Neuronal stem cell (in vitro differentiated cells): ENCODE measurements around the gene PLAC8.

Source experiments
- DNase-seq: peaks from one replicate; pipeline ENCODE4 v3.0.0-alpha.2; 2013; ENCODE audit warnings: low spot score
- H2AFZ ChIP-seq: one replicate; pipeline ENCODE4 v1.6.1; 2013; ENCODE audit warnings: mild to moderate bottlenecking, low read length, inconsistent platforms
- H2AK5ac ChIP-seq: 2 replicates; pipeline ENCODE4 v1.6.1; 2013; ENCODE audit warnings: low read depth, mild to moderate bottlenecking, inconsistent platforms, low read length, moderate library complexity, mixed read lengths
- H2BK120ac ChIP-seq: 2 replicates; pipeline ENCODE4 v1.6.1; 2013; ENCODE audit warnings: low read depth, mild to moderate bottlenecking, inconsistent platforms, low read length, moderate library complexity, mixed read lengths
- H2BK12ac ChIP-seq: one replicate; pipeline ENCODE4 v1.6.1; 2013; ENCODE audit warnings: low read length, inconsistent platforms
- H2BK15ac ChIP-seq: 2 replicates; pipeline ENCODE4 v1.6.1; 2013; ENCODE audit warnings: mild to moderate bottlenecking, low read length, inconsistent platforms, mixed read lengths
- H2BK5ac ChIP-seq: one replicate; pipeline ENCODE4 v1.6.1; 2013; ENCODE audit warnings: inconsistent platforms, mild to moderate bottlenecking, low read length, moderate library complexity
- H3K14ac ChIP-seq: one replicate; pipeline ENCODE4 v1.6.1; 2013; ENCODE audit warnings: low read length, inconsistent platforms
- H3K18ac ChIP-seq: 2 replicates; pipeline ENCODE4 v1.6.1; 2013; ENCODE audit warnings: low read length, inconsistent platforms
- H3K23ac ChIP-seq: 2 replicates; pipeline ENCODE4 v1.6.1; 2013; ENCODE audit warnings: low read depth, mild to moderate bottlenecking, mixed read lengths, low read length, inconsistent platforms; ENCODE audit not compliant: poor library complexity
- H3K27ac ChIP-seq: replicated peaks from 3 replicates; pipeline ENCODE4 v1.5.1; 2013; ENCODE audit warnings: low read length, inconsistent platforms
- H3K27me3 ChIP-seq, 3 experiments: 2 replicates each; pipeline ENCODE4 v1.6.1; 2013; ENCODE audit warnings: low read length in 3 of 3, mild to moderate bottlenecking in 2 of 3, inconsistent platforms in 1 of 3, low read depth in 1 of 3, mixed read lengths in 1 of 3, moderate library complexity in 1 of 3; ENCODE audit not compliant: control insufficient read depth in 3 of 3, insufficient read depth in 3 of 3
- H3K36me3 ChIP-seq, 2 donors: replicated peaks in 1 of 2; 2 replicates each; pipeline ENCODE4 v1.6.1; 2013; ENCODE audit warnings: low read length in 2 of 2; ENCODE audit not compliant: control insufficient read depth in 2 of 2, insufficient read depth in 2 of 2
- H3K4ac ChIP-seq: 2 replicates; pipeline ENCODE4 v1.6.1; 2013; ENCODE audit warnings: inconsistent platforms, mild to moderate bottlenecking, low read length, moderate library complexity
- H3K4me1 ChIP-seq, 2 donors: 1 replicate in 1 of 2; 2 replicates in 1 of 2; pipeline ENCODE4 v1.6.1; 2013; ENCODE audit warnings: low read length in 2 of 2, low read depth in 1 of 2; ENCODE audit not compliant: control insufficient read depth in 2 of 2, insufficient read depth in 1 of 2
- H3K4me2 ChIP-seq: one replicate; pipeline ENCODE4 v1.6.1; 2013; ENCODE audit warnings: mild to moderate bottlenecking, low read length, inconsistent platforms; ENCODE audit not compliant: insufficient read depth, poor library complexity, severe bottlenecking
- H3K4me3 ChIP-seq, 2 donors: 2 replicates each; pipeline ENCODE4 v1.5.1; 2013; ENCODE audit warnings: low read length in 2 of 2, mild to moderate bottlenecking in 2 of 2, inconsistent platforms in 1 of 2, moderate library complexity in 1 of 2
- H3K79me1 ChIP-seq: one replicate; pipeline ENCODE4 v1.6.1; 2013; ENCODE audit warnings: low read depth, mild to moderate bottlenecking, inconsistent platforms, low read length, moderate library complexity
- H3K9ac ChIP-seq: one replicate; pipeline ENCODE4 v1.6.1; 2013; ENCODE audit warnings: mild to moderate bottlenecking, low read depth, low read length, inconsistent platforms; ENCODE audit not compliant: poor library complexity
- H3K9me3 ChIP-seq, 2 donors: replicated peaks in 1 of 2; 2 replicates each; pipeline versions ENCODE3 to v1.6.1; 2013; ENCODE audit warnings: low read length in 2 of 2, mild to moderate bottlenecking in 2 of 2, inconsistent platforms in 1 of 2, low read depth in 1 of 2, mixed read lengths in 1 of 2, moderate library complexity in 1 of 2; ENCODE audit not compliant: control insufficient read depth in 2 of 2, insufficient read depth in 1 of 2
- H4K8ac ChIP-seq: one replicate; pipeline ENCODE4 v1.6.1; 2013; ENCODE audit warnings: low read depth, mild to moderate bottlenecking, inconsistent platforms, low read length, moderate library complexity
- H4K91ac ChIP-seq: one replicate; pipeline ENCODE4 v1.6.1; 2013; ENCODE audit warnings: low read length, low read depth, mild to moderate bottlenecking, inconsistent platforms; ENCODE audit not compliant: poor library complexity
- WGBS, 2 donors: extraction: QIAGEN DNeasy Blood & Tissue Kit; methylation state at CpG; one replicate each; pipeline ENCODE4 v1.1.7; 2013; ENCODE audit warnings: missing lambda C conversion rate in 2 of 2, mixed read lengths in 1 of 2; ENCODE audit not compliant: insufficient read length in 2 of 2, insufficient replicate concordance in 1 of 2; ENCODE audit errors: extremely low coverage in 2 of 2; 5-methylcytosine and 5-hydroxymethylcytosine counted together

The PLAC8 gene

DNA sequence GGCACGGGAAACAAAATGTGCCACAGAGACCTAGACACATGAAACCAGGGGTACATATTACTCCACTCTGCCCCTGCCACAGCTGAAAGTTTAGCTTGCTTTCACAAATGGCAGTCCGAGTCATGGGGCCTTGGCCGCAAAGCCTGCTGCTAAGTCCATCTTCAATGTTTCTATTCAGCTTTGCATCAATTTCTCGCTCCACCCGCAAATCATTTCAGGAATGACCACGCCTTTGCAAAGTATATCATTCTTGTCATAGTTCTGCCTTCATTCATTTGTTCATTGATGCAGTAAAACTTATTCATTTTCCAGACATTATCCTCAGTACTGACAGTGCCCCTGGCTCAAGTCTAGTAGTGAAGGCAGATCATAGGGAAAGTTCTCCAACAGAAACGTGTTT lies 9.5 kb downstream of the PLAC8 start:
- no peak overlapping the region for H4K91ac ChIP-seq
- H3K18ac ChIP-seq, result no peak overlapping the region
- no peak overlapping the region for H2AFZ ChIP-seq
- no peaks in the 10 kb centered on the region for H3K36me3 ChIP-seq
- H3K9me3 ChIP-seq, result no peaks in the 10 kb centered on the region
- H3K23ac ChIP-seq, result no peak overlapping the region
- no peak overlapping the region for H3K14ac ChIP-seq
- no peak overlapping the region for H2BK15ac ChIP-seq
- DNase-seq, result no peak
- peaks cover 3 to 18% (median 18%) of the 10 kb centered on the region in 3 experiments for H3K27me3 ChIP-seq
- H2BK5ac ChIP-seq, result no peak overlapping the region
- H2AK5ac ChIP-seq, result no peak overlapping the region
- no peak overlapping the region for H2BK120ac ChIP-seq
- H3K79me1 ChIP-seq, result no peaks in the 10 kb centered on the region
- H4K8ac ChIP-seq, result no peak overlapping the region
- H2BK12ac ChIP-seq, result no peak overlapping the region
- H3K9ac ChIP-seq, result no peak overlapping the region
- H3K4me3 ChIP-seq, result no peak overlapping the region
- H3K4ac ChIP-seq, result no peak overlapping the region
- H3K4me2 ChIP-seq, result no peak overlapping the region
- no peaks in the 10 kb centered on the region for H3K4me1 ChIP-seq
- H3K27ac ChIP-seq, result no peak overlapping the region
- no CpG with 5 or more reads among the region's 7 CpGs for WGBS, 2 donors

DNA sequence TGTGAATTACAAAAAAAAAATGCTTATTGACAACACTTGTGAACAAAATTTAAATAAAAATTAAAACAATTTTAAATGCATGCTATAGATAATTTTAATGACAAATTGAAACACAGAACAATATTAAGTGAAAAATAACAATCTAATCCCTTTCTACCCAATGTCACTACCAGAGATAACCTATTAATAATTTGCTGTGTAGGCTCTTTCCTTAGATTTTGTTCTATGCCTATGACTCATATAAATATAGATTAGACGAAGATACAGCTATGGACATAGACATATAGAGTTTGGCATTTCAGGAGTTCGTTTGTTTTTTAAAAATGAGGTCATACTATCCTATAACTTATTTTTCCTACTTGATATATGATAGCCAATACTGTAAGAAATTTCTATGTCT lies 18.1 kb downstream of the PLAC8 start:
- no peak overlapping the region for H3K18ac ChIP-seq

DNA sequence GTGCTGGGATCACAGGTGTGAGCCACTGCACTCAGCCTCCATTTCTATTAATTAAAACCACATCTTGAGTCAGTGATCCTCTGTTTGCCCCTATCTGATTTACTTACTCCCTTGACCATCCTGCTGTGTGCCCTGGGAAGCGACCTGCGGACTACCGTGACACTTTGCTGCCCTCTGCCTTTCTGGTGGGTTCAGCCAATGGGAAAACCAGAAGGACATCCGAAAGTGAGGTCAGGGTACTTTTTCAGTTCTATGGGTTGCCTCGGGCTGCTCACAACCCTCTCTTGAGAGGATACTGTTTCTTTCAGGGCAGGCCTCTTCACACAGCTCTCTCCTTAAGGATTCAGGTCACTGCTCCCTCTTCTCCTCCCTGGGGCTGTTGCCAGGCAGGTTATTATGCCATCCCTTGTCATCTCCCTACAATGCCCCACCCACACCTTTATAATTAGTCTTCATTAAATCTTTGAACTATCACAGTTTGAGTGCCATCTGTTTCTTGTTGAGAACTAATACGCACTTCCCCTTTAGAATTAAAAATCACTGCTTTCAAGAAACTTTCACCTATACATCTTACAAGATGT lies 21.4 kb downstream of the PLAC8 start:
- Histone ChIP-seq H3K4ac (no peak overlapping the region), H3K4me2 (no peak overlapping the region), H3K23ac (no peak overlapping the region), H3K4me3 (no peak overlapping the region), H2BK15ac (no peak overlapping the region), H3K27ac (no peak overlapping the region), H4K91ac (no peak overlapping the region), H2AFZ (no peak overlapping the region), H3K36me3 (no peaks in the 10 kb centered on the region), H3K4me1 (no peaks in the 10 kb centered on the region), H2BK120ac (no peak overlapping the region), H3K9ac (no peak overlapping the region), H3K27me3 (peaks cover 0 to 47% (median 0%) of the 10 kb centered on the region in 3 experiments), H2BK12ac (no peak overlapping the region), H4K8ac (no peak overlapping the region), H2BK5ac (no peak overlapping the region), H3K14ac (no peak overlapping the region), H2AK5ac (no peak overlapping the region), H3K79me1 (no peaks in the 10 kb centered on the region), H3K9me3 (no peaks in the 10 kb centered on the region), H3K18ac (no peak overlapping the region)
- WGBS, 2 donors, result no CpG with 5 or more reads among the region's 6 CpGs
- no peak for DNase-seq

More for the DNA sequence above, 18.1 kb downstream of the PLAC8 start:
- H2AFZ ChIP-seq, result no peak overlapping the region
- DNase-seq, result no peak
- no peak overlapping the region for H2BK120ac ChIP-seq
- WGBS, 2 donors, result no CpG with 5 or more reads among the region's 2 CpGs
- H3K4me1 ChIP-seq, result no peaks in the 10 kb centered on the region
- H3K27me3 ChIP-seq, result peaks cover 0 to 45% (median 0%) of the 10 kb centered on the region in 3 experiments
- H4K91ac ChIP-seq, result no peak overlapping the region
- no peak overlapping the region for H3K4me2 ChIP-seq
- H2BK5ac ChIP-seq, result no peak overlapping the region
- no peaks in the 10 kb centered on the region for H3K9me3 ChIP-seq
- no peak overlapping the region for H3K4ac ChIP-seq
- H3K79me1 ChIP-seq, result no peaks in the 10 kb centered on the region
- H2BK15ac ChIP-seq, result no peak overlapping the region
- H2BK12ac ChIP-seq, result no peak overlapping the region
- H2AK5ac ChIP-seq, result no peak overlapping the region
- H3K23ac ChIP-seq, result no peak overlapping the region
- no peak overlapping the region for H3K4me3 ChIP-seq
- H3K27ac ChIP-seq, result no peak overlapping the region
- no peak overlapping the region for H3K9ac ChIP-seq
- H3K14ac ChIP-seq, result no peak overlapping the region
- H3K36me3 ChIP-seq, result no peaks in the 10 kb centered on the region
- no peak overlapping the region for H4K8ac ChIP-seq

DNA sequence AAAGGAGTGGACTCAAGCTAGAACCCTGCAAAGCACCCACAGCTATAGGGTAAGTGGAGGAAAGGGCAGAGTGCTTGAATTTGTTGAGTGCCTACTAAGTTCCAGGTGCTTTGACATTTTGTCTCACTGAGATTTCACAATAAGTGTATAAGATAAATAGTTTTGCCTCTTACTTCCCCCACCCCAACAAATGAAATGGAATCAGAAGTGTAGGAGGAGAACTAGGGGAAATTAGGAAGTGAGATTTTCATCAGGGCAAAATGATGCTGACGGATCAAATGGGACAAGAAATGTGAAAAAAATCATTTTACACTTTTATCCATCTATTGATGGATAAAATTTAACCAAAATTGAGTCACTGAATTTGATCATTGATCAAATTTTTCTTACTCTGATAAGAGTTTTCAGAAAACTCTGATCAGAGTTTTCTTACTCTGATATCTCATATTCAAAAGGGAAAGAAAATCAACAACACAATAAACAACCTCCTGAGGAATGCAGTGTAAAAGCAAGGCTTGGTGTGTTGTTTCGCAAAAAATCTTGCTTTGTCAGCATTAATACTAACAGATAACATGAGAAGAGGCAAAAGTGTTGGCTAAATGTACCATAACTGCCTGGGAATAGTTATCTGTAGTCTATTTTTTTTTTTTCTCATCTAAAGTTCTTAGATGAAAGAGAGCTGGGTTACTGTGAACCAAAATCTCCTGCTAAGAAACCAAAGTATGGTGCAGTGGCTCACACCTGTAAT lies 24.9 kb downstream of the PLAC8 start:
- no peaks in the 10 kb centered on the region for H3K9me3 ChIP-seq
- H3K4ac ChIP-seq, result no peak overlapping the region
- no peak overlapping the region for H4K8ac ChIP-seq
- H3K79me1 ChIP-seq, result no peaks in the 10 kb centered on the region
- no peak overlapping the region for H2AFZ ChIP-seq
- no peak overlapping the region for H3K9ac ChIP-seq
- H3K36me3 ChIP-seq, result no peaks in the 10 kb centered on the region
- no peaks in the 10 kb centered on the region for H3K4me1 ChIP-seq
- no peak overlapping the region for H2BK5ac ChIP-seq
- no peak overlapping the region for H3K4me2 ChIP-seq
- no CpG with 5 or more reads among the region's 2 CpGs for WGBS, 2 donors
- no peak overlapping the region for H2BK15ac ChIP-seq
- H2BK12ac ChIP-seq, result no peak overlapping the region
- no peak overlapping the region for H3K27ac ChIP-seq
- no peak overlapping the region for H4K91ac ChIP-seq
- no peak overlapping the region for H3K14ac ChIP-seq
- no peak overlapping the region for H3K4me3 ChIP-seq
- H3K23ac ChIP-seq, result no peak overlapping the region
- H3K27me3 ChIP-seq, result peaks cover 0 to 22% (median 0%) of the 10 kb centered on the region in 3 experiments
- H3K18ac ChIP-seq, result no peak overlapping the region
- no peak overlapping the region for H2AK5ac ChIP-seq
- DNase-seq, result no peak
- no peak overlapping the region for H2BK120ac ChIP-seq
